HG02642 (cell line): ENCODE data around the gene SYCE1.
"Not testable (repeated sequence)": the region's sequence is repeated elsewhere in the genome, so short reads cannot be mapped to it uniquely, and the experiment has no call there.

ENCODE experiments used
- ATAC-seq: cut with Tn5 transposase; IDR thresholded peaks from one replicate; pipeline ENCODE4 v1.9.1; 2021; ENCODE audit warnings: mild to moderate bottlenecking; ENCODE audit not compliant: unreplicated experiment, poor library complexity

The SYCE1 gene

DNA sequence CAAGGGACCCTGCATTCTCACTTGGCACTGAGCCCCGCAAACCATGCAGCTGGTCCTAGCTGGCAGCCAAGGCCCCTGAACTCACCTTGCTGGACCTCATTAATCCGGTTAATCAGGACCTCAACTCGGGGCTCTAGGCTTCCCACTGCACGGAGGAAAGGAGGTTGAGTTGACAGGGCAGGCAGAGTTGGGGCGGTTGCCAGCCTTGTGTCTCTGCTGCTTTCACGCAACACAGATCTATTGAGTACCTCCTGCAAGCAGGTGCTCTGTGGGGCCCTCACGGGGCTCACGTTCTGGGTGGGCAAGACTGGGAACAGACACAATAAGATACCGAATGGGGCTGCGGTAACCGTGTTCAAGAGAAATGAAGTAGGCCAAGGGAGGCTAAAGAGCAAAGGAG is 6.2 kb downstream of the SYCE1 start:
- ATAC-seq, result no peak

DNA sequence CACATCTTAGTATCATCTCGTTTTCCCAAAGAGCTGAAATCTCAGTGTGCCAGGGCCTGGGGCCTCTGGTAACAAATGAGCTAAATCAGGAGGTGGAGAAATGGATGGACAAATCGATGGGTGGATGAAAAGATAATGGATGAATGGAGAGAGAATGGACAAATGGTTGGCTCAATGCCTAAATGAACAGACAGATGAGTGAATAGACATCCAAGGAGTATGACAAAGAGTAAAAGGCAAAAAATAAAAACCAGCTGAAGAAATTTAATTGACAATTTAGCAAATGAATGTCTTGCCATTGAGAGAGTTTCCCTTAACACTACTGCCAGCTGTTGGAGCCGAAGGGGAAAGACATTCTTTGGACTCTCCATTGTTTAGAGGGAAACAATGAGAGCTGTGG is 8.0 kb downstream of the SYCE1 start:
- ATAC-seq, result no peak

DNA sequence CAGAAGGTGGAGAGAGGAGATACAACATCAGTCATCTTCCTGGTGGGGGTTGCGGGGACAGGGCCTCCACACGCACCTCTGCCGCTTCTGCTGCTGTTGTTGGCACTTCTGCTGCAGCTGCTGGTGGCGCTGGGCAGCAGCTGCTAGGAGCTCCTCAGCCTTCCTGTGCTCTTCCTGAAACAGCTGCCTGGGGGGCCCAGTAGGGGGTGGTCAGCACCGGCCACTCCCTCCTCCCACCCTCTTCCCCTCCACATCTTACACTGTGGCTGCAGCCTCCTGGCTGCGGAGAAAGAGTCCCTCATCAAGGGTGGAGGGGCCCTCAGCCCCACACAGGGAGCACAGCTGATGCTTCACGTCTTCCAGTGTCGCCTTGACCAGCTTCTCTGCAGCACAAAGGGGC is 9.9 kb downstream of the SYCE1 start:
- ATAC-seq, result no peak

DNA sequence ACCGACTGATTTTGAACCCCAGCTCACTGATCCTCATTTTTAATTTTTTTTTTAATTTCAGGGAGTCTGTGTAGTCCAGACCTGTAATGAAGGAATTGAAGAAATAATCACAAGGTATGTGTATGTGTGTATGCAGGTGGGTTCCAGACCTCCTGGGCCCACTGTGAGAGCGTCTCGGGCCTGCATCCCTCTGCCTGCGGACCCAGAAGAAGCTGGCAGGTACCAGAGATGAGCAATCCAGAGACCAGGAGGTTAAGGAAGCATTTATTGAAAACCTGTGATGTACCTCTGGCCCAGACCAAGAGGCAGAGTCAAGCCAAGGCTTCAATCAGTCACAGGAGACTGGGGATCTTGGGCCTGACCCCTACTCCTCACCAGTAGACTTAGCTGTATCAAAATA is 10.8 kb downstream of the SYCE1 start:
- ATAC-seq, result no peak

DNA sequence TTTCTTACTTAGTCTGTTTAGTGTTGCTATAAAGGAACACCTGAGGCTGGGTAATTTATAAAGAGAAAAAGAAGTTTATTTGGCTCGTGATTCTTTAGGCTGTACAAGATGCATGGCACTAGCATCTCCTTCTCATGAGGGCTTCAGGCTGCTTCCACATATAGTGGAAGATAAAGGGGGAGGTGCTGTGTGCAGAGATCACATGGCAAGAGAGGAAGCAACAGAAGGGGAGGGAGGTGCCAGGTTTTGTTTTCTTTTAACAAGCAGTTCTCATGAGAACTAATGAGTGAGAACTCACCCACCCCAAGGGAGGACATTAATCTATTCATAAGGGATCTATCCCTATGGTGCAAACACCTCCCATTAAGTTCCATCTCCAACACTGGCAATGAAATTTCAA is 20.9 kb downstream of the SYCE1 start:
- ATAC-seq, result no peak

DNA sequence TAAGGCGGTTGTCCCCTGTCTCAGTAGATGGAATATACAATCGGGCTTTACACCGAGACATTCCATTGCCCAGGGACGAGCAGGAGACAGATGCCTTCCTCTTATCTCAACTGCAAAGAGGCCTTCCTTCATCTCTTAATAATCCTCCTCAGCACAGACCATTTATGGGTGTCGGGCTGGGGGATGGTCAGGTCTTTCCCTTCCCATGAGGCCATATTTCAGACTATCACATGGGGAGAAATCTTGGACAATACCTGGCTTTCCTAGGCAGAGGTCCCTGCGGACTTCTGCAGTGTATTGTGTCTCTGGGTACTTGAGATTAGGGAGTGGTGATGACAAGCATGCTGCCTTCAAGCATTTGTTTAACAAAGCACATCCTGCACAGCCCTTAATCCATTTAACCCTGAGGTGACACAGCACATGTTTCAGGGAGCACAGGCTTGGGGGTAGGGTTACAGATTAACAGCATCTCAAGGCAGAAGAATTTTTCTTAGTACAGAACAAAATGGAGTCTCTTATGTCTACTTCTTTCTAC is 23.9 kb downstream of the SYCE1 start:
- not testable (repeated sequence) for ATAC-seq

DNA sequence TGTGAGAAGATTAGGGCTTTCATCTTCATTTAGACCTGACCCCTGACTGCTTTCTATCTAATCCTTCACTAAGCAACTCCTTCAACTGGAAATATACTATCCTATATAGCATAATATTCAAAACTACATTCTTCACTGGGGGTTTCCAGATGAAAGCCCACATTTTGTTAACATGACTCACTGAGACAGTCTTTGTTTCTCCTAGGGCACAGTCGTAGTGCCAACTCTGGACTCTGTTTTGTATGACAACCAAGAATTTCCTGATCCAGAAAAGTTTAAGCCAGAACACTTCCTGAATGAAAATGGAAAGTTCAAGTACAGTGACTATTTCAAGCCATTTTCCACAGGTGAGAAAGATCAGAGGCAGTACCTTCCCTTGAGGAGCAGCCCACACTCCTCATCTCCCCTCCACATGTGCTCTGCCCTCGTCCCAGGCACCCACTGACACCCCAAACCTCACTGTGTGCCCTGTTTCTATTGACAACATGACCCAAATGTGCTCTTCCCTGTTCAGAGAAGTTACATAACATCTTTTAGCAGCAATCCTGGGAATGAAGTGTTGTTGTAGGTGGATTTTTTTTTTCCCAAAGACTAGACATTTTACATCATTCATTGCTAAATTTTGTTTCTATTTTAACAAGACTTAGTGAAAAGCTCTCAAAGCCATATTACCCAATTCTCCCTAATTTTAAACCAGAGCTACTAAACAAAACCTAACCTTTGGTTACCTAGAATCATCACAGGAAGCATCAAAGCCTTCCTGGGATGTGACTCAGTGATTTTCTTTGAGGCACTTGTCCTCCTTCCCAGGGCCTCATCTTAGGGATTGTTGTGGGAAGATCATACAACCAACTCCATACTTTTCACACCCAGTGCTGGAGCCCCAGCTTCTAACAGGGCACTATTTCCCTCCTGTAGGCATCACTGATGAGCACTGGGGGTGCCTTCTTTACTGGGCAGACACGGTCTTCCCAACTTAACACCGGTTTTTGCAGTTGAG is 27.5 kb downstream of the SYCE1 start:
- no peak for ATAC-seq

DNA sequence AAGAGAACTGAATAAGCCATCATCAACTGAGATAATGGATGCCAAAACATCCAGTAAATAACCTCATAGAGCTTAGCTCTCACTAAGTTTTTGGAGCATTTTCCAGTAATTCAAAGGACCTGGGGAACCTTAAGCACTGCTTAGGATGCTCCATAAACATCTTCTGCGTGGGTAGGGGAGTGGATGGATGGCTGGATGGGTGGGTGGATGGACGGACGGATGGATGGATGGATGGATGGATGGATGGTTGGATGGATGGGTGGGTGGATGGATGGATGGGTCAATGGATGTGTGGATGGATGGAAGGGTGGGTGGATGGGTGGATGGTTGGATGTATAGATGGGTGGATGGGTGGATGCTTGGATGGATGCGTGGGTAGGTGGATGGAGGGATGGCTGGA is 29.2 kb downstream of the SYCE1 start:
- ATAC-seq, result no peak

DNA sequence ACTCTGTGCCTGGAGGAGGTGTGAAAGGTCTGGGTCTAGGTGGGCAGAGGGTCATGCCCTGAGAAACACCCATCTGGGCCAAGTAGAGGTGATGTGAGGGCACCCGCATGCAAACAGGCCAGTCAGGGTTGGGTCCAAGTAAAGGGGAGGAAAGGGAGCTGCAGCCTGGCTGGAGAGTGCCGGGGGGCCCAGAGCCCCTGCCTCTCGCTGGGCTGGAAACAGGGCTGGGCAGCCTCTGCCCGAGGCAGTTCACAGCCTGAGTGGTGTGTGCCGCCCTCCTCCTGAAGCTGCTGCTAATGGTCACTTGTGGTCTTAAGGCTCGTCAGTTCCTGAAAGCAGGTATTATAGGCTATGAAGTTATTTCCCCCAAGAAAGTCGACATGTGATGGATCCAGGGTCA is 31.0 kb downstream of the SYCE1 start:
- no peak for ATAC-seq

DNA sequence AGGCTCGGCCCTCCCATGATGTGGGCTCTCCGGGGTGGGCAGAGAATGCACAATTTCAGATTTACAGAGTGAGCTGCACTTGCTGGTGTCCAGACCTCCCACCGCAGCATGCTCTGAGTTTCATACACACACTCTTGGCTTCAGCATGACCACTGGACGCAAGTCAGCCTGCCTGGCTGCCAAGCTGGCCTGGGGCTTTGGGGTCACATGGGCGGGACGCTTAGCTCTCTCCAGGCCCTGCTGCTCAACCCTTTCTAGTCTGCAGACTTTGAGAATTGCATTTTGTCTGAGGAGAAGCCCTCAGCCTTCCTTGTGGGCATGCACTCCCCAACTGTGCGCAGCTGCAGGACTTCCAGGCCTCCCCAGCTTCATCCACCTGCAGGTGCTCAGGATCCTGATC is 32.5 kb downstream of the SYCE1 start:
- no peak for ATAC-seq

DNA sequence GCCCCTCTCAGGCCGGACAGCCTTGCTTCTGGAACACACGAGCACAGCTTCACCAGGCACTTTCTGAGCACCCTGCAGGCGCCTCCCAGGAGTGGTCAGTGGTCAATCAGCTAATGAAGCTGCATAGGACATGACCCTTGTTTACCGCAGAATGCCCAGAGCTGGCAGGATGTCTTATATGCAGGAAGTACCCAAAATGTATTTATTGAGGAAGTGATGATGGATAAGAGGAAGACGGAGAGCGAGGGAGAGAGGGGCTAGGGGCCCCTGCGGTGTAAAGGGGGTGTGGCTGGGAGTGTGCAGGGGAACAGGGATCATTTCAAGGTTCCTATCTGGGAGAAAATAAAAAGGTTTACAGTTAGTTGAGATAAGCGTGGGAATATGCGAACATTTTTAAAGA is 34.9 kb downstream of the SYCE1 start:
- ATAC-seq, result no peak

DNA sequence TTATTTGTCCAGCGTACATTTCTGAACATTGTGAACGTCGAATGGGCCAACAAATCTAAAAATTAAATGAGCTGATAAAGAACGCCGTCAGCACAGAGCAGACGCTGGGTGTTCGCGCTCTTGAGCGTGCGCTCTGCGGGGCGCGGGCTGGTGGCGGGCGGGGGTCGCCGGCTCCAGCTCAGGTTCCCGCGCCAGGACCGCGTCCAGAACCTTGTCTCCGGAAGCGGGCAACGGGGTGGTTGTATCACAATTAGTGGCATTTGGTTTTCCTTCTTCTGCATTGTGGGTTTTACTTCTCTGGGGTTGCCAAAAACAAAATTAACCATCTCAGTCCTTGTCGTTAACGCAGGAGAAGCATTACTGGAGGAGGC is 35.8 kb downstream of the SYCE1 start:
- no peak for ATAC-seq

DNA sequence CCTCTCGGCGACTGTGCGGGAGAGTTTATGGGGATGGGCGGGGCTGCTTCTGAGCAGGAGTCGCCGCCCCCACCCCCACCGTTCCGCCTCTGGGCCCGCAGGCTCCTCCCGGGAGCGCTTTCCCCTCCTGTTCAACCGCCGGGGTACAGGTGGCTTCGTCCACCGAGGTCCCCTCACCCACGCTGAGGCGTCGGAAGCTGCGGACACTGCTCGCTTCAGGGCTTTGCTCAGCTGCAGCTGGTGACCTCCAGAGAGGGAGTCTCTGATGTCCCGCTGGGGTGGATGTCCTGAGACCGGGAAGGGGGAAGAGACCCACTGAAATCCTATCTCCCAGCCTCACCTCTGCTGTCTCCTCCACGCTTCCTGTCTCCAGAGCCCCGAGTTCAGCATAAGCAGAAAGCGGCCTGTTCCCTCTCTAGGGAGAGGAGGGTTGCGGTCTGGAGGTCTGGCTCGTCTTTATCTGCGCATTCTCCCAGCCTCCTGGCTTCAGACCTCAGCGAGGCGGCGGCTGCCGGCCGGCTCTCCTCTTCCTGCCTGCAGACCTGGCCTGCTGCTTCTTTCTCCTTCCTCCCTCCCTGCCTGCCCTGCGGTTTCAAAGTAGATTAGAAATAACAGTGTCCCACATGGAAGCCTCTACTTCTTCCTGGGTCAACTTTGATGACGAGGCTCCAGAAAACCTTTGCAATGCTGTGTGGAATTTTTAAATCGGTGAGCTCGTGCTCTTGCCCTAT is 36.4 kb downstream of the SYCE1 start:
- no peak for ATAC-seq

DNA sequence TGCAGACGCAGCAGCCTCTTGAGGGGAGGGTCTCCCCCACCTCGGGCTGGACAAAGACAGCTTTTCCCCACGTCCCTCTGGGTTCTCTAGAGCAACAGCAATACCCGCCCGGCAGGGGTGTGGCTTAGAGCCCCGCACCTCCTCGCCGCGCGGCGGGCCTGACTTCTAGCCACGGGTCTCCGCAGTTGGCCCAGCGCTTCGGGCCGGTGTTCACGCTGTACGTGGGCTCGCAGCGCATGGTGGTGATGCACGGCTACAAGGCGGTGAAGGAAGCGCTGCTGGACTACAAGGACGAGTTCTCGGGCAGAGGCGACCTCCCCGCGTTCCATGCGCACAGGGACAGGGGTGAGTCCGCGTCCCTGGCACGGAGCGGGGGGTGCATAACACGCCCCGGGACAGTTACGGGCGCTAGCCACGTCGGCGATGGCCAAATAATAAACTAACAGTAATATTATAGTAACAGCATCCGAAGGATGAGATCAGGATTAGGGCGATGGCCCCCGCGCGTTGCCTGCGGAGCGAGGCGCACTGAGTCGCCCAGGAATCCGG is 37.0 kb downstream of the SYCE1 start:
- no peak for ATAC-seq

DNA sequence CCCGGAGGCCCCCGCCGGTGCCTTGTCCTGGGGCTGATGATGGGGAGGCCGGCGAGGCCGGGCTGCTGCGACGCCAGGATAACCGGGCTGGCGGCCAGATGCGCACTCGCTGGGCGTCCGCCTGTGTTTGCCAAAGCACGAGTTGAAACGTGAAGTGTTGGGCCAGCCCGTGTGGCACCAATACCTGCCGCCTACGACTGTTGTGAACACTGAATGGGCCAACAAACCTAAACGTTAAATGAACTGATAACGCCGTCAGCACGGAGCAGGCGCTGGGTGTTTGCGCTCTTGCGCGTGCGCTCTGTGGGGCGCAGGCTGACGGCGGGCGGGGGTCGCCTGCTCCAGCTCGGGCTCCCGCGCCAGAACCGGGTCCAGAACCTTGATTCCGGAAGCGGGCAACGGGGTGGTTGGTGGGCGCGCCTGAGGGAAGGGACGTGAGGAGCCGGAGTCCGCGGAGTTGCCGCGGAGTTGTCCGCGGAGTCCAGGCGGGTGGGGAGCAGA is 37.6 kb downstream of the SYCE1 start:
- no peak for ATAC-seq

DNA sequence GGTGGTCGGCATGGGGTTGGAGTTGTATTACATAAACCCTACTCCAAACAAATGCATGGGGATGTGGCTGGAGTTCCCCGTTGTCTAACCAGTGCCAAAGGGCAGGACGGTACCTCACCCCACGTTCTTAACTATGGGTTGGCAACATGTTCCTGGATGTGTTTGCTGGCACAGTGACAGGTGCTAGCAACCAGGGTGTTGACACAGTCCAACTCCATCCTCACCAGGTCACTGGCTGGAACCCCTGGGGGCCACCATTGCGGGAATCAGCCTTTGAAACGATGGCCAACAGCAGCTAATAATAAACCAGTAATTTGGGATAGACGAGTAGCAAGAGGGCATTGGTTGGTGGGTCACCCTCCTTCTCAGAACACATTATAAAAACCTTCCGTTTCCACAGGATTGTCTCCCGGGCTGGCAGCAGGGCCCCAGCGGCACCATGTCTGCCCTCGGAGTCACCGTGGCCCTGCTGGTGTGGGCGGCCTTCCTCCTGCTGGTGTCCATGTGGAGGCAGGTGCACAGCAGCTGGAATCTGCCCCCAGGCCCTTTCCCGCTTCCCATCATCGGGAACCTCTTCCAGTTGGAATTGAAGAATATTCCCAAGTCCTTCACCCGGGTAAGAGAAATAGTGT is 38.3 kb downstream of the SYCE1 start, which contains the start of gene CYP2E1:
TSS of gene CYP2E1 (plus strand) at position 407 of the 632 bp plus-strand sequence. CDS start at position 440, 33 bp downstream.
- no peak for ATAC-seq

DNA sequence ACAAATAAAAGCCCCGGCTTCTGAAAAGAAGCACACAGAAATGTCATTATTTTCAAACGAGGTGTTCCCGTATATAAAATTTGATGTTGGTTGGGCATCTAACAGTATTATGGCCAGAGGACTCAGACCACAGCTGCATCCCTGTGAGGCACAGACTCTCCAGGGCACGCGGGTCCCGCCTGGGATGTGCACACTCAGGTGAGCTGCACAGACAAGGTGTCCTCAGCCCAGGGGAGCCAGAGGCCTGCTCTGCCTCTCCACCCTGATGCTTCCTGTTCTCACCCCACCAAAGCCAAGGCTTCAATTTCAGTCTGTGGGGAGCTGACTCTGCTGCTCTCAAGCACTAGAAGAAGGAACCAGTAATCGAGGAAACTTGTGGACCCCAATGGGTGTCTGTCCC is 39.9 kb downstream of the SYCE1 start:
- no peak for ATAC-seq

DNA sequence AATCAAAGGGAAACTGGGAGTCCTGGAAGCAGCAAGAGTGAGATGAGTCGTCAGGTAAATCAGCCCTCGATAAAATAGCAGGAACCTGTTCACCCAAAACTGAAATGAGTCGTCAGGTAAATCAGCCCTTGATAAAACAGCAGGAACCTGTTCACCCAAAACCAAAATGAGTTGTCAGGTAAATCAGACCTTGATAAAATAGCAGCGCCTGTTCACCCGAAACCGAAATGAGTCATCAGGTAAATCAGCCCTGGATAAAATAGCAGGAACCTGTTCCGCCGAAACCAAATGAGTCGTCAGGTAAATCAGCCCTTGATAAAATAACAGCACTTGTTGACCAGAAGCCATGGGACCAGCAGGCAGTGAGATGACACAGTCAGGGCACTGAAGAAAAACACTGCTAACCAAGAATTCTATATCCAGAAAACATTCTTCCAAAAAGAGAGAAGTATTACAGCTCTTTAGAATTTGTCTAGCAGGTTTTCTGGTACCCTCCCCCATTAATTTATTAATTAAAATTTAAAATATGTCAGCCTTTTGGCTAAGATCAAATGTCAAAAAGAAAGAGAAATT is 41.7 kb downstream of the SYCE1 start:
- ATAC-seq, result no peak

DNA sequence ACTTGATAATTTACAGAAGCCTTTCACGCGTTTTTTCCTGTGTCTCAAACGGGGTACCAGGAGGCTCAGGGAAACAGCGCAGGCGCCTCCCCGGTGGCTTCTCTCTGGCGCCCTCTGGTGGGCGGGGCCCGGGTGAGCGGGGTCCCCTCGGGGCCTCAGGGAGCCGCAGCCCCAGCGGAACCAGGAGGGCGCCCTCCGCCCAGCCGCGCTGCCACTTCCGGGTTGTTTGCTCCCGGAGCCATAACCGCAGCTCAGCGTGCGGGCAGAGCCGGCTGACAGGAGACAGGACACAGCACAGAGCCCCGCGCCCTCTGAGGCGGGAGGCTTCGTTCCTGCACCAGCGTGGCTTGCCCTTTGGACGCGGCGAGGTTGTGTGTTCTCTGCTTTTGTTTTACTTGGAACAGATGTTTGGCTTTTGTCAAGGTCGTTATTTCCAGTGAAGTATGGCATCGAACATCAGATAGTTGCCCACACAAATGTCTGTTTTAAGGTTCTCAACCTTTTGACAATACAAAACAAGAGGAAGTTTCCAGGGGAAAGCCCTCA is 45.1 kb downstream of the SYCE1 start:
- ATAC-seq, result peak; percentile 99

DNA sequence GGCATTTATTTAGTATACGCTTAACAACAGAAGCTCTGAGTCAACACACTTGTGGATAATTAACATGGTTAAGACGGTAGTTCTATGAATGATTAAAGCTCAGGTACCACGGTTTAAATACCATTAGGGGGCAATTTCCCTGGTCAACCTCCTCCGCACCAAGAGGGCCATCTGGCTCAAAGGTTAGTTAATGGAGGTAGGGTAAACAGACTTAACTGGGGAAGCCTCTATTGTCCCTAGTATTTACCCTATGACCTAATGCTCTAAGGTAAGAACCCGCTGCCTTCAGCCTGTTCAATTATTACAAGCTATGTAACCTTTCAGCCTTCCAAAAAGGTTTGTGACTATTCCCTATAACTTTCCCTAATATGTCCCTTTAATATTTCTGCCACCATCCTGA is 46.9 kb downstream of the SYCE1 start:
- not testable (repeated sequence) for ATAC-seq
